HG02798 (cell line): ENCODE results near the gene PRKN.

Experiments
- ATAC-seq: cut with Tn5 transposase; IDR thresholded peaks from one replicate; pipeline ENCODE4 v1.9.1; 2021; ENCODE audit warnings: mild to moderate bottlenecking; ENCODE audit not compliant: unreplicated experiment, poor library complexity

Gene PRKN

GRCh38 chr6:161622779-161623178 lies 1104.8 kb downstream of the PRKN start:
- ATAC-seq: no peak

- ATAC-seq: no peak
These were observed 1108.6 kb downstream of the PRKN start for GRCh38 chr6:161618831-161619454.

GRCh38 chr6:161613711-161614110 lies 1113.9 kb downstream of the PRKN start:
- ATAC-seq: no peak

GRCh38 chr6:161608771-161609170 lies 1118.8 kb downstream of the PRKN start:
- no peak for ATAC-seq

GRCh38 chr6:161607696-161608297 lies 1119.8 kb downstream of the PRKN start:
- ATAC-seq: no peak

GRCh38 chr6:161602359-161602758 lies 1125.2 kb downstream of the PRKN start:
- ATAC-seq: no peak

- no peak for ATAC-seq
These were observed 1128.7 kb downstream of the PRKN start for GRCh38 chr6:161598896-161599295.

- ATAC-seq: no peak
These were observed 1130.6 kb downstream of the PRKN start for GRCh38 chr6:161596807-161597520.

- ATAC-seq: no peak
These were observed 1133.2 kb downstream of the PRKN start for GRCh38 chr6:161594412-161594811.

GRCh38 chr6:161590961-161591627 lies 1136.5 kb downstream of the PRKN start:
- ATAC-seq: no peak

GRCh38 chr6:161586887-161587286 lies 1140.7 kb downstream of the PRKN start:
- ATAC-seq: no peak

GRCh38 chr6:161584621-161585340 lies 1142.8 kb downstream of the PRKN start:
- no peak for ATAC-seq

GRCh38 chr6:161584051-161584450 lies 1143.5 kb downstream of the PRKN start:
- ATAC-seq: no peak

- no peak for ATAC-seq
These were observed 1144.0 kb downstream of the PRKN start for GRCh38 chr6:161583584-161583983.

- no peak for ATAC-seq
These were observed 1149.1 kb downstream of the PRKN start for GRCh38 chr6:161578478-161578877.

- no peak for ATAC-seq
These were observed 1151.9 kb downstream of the PRKN start for GRCh38 chr6:161575523-161576254.

- ATAC-seq: no peak
These were observed 1158.6 kb downstream of the PRKN start for GRCh38 chr6:161568885-161569456.

GRCh38 chr6:161564952-161565351 lies 1162.6 kb downstream of the PRKN start:
- no peak for ATAC-seq

- no peak for ATAC-seq
These were observed 1165.7 kb downstream of the PRKN start for GRCh38 chr6:161561908-161562307.
